Measurements from ENCODE around the gene CASZ1.

DNA sequence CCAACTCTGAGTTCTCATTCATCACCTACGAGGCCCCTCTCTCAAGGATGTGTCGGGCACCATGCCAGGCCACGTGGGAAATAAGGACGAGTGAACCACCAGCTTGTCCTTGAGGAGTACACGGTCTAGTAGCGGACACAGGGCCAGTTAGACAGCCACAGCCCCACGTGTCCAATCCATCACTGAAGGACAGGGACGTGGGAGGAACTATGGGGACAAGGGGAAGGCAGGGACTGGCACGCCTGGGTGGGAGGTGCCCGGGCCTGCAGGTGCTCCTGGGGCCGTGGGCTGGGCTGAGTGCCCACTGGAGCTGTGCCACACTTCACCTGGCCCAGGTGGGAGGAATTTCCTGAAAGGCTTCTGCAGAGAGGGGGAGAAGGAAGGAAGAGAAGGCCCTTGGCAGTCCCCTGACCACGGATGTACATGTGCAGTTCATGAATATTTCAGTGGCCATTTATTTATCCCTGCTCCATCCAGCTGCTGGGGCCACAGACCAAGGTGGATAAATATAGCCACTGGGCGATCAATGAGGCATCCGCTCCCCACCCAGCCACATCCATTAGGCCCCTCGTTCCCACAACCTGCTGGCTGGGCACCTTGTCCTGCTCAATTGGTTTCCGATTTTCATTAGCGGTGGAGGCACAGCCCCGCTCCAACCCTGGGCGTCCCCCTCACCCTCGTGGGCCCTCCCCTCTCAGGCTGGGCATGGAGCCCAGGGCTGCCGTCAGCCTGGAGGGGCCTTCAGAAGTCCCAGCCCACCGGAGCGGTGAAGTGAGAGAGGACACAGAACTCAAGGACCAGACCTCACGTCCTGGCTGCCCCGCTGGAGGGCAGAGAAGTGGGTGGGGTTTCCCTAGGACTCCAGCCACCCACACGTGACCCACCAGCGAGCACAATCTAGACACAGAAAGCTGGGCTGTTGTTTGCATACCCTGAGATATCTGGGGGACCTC, 59.5 kb downstream of the CASZ1 start:
- TF ChIP-seq, protein P1, sequence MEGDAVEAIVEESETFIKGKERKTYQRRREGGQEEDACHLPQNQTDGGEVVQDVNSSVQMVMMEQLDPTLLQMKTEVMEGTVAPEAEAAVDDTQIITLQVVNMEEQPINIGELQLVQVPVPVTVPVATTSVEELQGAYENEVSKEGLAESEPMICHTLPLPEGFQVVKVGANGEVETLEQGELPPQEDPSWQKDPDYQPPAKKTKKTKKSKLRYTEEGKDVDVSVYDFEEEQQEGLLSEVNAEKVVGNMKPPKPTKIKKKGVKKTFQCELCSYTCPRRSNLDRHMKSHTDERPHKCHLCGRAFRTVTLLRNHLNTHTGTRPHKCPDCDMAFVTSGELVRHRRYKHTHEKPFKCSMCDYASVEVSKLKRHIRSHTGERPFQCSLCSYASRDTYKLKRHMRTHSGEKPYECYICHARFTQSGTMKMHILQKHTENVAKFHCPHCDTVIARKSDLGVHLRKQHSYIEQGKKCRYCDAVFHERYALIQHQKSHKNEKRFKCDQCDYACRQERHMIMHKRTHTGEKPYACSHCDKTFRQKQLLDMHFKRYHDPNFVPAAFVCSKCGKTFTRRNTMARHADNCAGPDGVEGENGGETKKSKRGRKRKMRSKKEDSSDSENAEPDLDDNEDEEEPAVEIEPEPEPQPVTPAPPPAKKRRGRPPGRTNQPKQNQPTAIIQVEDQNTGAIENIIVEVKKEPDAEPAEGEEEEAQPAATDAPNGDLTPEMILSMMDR (IDR thresholded peaks at IDR 0.05): no peak
- TF ChIP-seq POLR2A (IDR thresholded peaks at IDR 0.05): no peak

All from testis (tissue), 2 donors.